ENCODE measurements around the gene IRAK1BP1. TPM values are rescaled to one million over a fixed set of nuclear protein-coding genes. Genes with fewer than 3 reads are reported as not detected.
"Not testable (repeated sequence)": the region's sequence is repeated elsewhere in the genome, so short reads cannot be mapped to it uniquely, and the experiment has no call there.

Gene IRAK1BP1
- total RNA-seq, 1 donor from 2014 or later: 3.2 TPM

DNA sequence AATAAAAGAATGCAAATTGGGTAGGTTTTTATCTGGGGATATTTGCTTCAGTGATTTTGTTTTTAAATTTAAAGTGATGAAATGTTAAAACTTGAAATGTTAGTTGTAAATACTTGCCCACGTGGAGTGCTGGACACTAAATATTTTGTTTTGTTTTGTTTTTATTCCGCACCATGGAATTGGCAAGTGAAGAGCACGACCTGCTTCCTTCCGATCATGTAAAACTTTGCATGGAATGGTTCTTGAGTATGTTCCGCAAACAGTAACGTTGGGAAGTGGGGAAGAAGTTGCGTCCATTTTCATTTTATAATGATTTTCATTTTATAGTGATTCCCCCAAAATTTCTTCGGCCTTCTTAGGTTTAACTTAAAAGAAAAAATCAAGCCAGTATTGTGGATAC lies 765 bp downstream of the IRAK1BP1 start:
- Mint-ChIP-seq H3K27ac (ENCODE audit: unreplicated experiment) (peak overlapping the region; percentile 94), H3K9me3 (ENCODE audit: unreplicated experiment) (no peaks in the 10 kb centered on the region), H3K4me3 (ENCODE audit: unreplicated experiment) (peak overlapping the region; percentile 94), H3K27me3 (ENCODE audit: unreplicated experiment) (no peaks in the 10 kb centered on the region), H3K36me3 (ENCODE audit: unreplicated experiment) (peaks cover 7% of the 10 kb centered on the region), H3K4me1 (ENCODE audit: unreplicated experiment) (peaks cover 20% of the 10 kb centered on the region)
- no peak for DNase-seq (ENCODE audit: extremely low spot score, unreplicated experiment)
- TF ChIP-seq, protein P1, sequence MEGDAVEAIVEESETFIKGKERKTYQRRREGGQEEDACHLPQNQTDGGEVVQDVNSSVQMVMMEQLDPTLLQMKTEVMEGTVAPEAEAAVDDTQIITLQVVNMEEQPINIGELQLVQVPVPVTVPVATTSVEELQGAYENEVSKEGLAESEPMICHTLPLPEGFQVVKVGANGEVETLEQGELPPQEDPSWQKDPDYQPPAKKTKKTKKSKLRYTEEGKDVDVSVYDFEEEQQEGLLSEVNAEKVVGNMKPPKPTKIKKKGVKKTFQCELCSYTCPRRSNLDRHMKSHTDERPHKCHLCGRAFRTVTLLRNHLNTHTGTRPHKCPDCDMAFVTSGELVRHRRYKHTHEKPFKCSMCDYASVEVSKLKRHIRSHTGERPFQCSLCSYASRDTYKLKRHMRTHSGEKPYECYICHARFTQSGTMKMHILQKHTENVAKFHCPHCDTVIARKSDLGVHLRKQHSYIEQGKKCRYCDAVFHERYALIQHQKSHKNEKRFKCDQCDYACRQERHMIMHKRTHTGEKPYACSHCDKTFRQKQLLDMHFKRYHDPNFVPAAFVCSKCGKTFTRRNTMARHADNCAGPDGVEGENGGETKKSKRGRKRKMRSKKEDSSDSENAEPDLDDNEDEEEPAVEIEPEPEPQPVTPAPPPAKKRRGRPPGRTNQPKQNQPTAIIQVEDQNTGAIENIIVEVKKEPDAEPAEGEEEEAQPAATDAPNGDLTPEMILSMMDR (IDR thresholded peaks at IDR 0.05): no peak

DNA sequence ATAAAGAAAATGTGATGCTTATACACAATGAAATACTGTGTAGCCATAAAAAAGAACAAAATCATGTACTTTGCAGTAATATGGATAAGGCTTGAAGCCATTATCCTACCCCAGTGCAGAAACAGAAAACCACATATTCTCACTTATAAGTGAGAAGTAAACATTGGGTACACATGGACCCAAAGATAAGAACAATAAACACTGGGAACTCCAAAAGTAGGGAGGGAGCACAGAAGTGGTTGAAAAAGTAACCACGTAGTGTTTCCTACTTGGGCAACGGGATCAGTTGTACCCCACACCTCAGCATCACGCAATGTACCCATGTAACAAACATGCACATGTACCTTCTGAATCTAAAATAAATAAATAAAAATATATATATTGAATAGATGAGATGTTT lies 8.2 kb downstream of the IRAK1BP1 start:
- Mint-ChIP-seq H3K4me3 (ENCODE audit: unreplicated experiment) (no peak overlapping the region), H3K36me3 (ENCODE audit: unreplicated experiment) (peaks cover 20% of the 10 kb centered on the region), H3K4me1 (ENCODE audit: unreplicated experiment) (no peaks in the 10 kb centered on the region), H3K9me3 (ENCODE audit: unreplicated experiment) (peaks cover 11% of the 10 kb centered on the region), H3K27me3 (ENCODE audit: unreplicated experiment) (no peaks in the 10 kb centered on the region), H3K27ac (ENCODE audit: unreplicated experiment) (no peak overlapping the region)
- TF ChIP-seq, protein P1 (IDR thresholded peaks at IDR 0.05): no peak
- no peak for DNase-seq (ENCODE audit: extremely low spot score, unreplicated experiment)

DNA sequence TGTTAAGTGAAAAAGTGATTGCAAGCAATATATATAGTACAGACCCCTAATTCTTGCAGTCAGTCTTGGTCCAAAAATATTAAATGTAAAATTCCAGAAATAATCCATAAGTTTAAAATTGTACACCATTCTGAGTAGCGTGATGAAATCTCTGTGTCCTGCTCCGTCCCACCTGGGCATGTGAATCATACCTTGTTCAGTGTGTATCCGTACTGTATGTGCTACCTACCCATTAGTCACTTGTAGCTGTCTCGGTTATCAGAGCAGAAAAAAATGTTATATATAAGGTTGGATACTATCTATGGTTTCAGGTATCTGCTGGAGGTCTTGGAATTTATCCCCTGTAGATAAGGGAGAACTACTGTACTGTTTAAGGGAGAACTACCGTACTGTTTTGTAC lies 16.3 kb downstream of the IRAK1BP1 start:
- no peaks in the 10 kb centered on the region for H3K27me3 Mint-ChIP-seq (ENCODE audit: unreplicated experiment)
- peaks cover 9% of the 10 kb centered on the region for H3K9me3 Mint-ChIP-seq (ENCODE audit: unreplicated experiment)
- TF ChIP-seq, protein P1 (IDR thresholded peaks at IDR 0.05): no peak
- H3K4me1 Mint-ChIP-seq (ENCODE audit: unreplicated experiment): no peaks in the 10 kb centered on the region
- H3K36me3 Mint-ChIP-seq (ENCODE audit: unreplicated experiment): peaks cover 8% of the 10 kb centered on the region
- DNase-seq (ENCODE audit: extremely low spot score, unreplicated experiment): no peak
- H3K27ac Mint-ChIP-seq (ENCODE audit: unreplicated experiment): no peak overlapping the region
- H3K4me3 Mint-ChIP-seq (ENCODE audit: unreplicated experiment): no peak overlapping the region

DNA sequence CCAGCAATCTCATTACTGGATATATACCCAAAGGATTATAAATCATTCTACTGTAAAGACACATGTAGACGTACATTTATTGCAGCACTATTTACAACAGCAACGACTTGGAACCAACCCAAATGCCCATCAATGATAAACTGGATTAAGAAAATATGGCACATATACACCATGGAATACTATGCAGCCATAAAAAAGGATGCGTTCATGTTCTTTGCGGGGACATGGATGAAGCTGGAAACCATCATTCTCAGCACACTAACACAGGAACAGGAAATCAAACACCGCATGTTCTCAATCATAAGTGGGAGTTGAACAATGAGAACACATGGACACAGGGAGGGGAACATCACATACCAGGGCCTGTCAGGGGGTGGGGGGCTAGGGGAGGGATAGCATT lies 22.6 kb downstream of the IRAK1BP1 start:
- not testable (repeated sequence) for H3K27ac Mint-ChIP-seq (ENCODE audit: unreplicated experiment); H3K27me3 Mint-ChIP-seq (ENCODE audit: unreplicated experiment); DNase-seq (ENCODE audit: extremely low spot score, unreplicated experiment); H3K4me3 Mint-ChIP-seq (ENCODE audit: unreplicated experiment); H3K4me1 Mint-ChIP-seq (ENCODE audit: unreplicated experiment); H3K9me3 Mint-ChIP-seq (ENCODE audit: unreplicated experiment)
- H3K36me3 Mint-ChIP-seq (ENCODE audit: unreplicated experiment): peaks cover 11% of the 10 kb centered on the region

DNA sequence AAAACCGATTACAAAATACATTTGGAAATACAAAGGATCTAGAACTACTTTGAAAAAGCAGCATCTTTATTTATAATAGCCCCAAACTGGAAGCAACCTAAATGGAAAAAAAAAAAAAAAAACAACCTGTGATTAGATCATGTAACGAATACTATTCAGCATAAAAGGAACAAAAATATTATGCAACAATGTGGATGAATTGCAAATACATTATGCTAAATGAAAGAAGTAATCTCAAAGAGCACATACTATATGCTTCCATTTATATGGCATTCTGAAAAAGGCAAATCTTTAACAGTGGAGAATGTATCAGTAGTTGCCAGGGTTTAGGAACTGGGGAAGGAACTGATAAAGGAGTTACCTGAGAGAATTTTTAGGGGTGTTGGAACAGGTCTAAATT lies 28.9 kb downstream of the IRAK1BP1 start:
- DNase-seq (ENCODE audit: extremely low spot score, unreplicated experiment): no peak
- Mint-ChIP-seq H3K4me3 (ENCODE audit: unreplicated experiment) (no peak overlapping the region), H3K27ac (ENCODE audit: unreplicated experiment) (no peak overlapping the region), H3K9me3 (ENCODE audit: unreplicated experiment) (no peaks in the 10 kb centered on the region), H3K27me3 (ENCODE audit: unreplicated experiment) (no peaks in the 10 kb centered on the region), H3K36me3 (ENCODE audit: unreplicated experiment) (peaks cover 4% of the 10 kb centered on the region), H3K4me1 (ENCODE audit: unreplicated experiment) (no peaks in the 10 kb centered on the region)
- TF ChIP-seq, protein P1 (IDR thresholded peaks at IDR 0.05): no peak

DNA sequence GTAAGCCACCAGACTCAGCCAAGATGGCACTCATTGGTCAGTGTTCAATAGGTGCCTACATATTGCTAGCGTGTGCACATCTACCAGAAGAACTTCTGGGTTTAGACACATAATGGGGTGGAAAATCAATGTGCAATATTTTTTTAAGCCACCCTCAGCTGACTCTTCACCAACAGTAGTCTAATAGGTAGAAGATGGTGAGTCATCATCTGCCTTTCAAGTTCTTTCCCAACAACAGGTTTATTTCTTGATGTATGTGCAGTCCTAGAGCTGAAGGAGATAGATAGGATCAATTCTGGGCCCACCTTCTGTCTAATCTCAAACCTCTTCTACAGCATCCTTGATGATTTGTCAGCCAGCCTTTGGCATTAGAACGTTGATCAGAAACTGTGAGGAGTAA lies 41.3 kb downstream of the IRAK1BP1 start:
- TF ChIP-seq, protein P1 (IDR thresholded peaks at IDR 0.05): no peak
- Mint-ChIP-seq H3K27ac (ENCODE audit: unreplicated experiment) (no peak overlapping the region), H3K9me3 (ENCODE audit: unreplicated experiment) (peaks cover 5% of the 10 kb centered on the region), H3K4me1 (ENCODE audit: unreplicated experiment) (peaks cover 18% of the 10 kb centered on the region), H3K4me3 (ENCODE audit: unreplicated experiment) (no peak overlapping the region), H3K36me3 (ENCODE audit: unreplicated experiment) (no peaks in the 10 kb centered on the region), H3K27me3 (ENCODE audit: unreplicated experiment) (no peaks in the 10 kb centered on the region)
- DNase-seq (ENCODE audit: extremely low spot score, unreplicated experiment): no peak
